ENCODE data around the gene HEXD. TPM values are rescaled to one million over a fixed set of nuclear protein-coding genes. Genes with fewer than 3 reads are reported as not detected.

HEXD gene
- total and polyA plus RNA-seq, 2 of the 8 experiments (the other 6 are each of a cell fraction or from before 2014, with no cell fraction given) = 20.6 to 21.8 TPM

- DNase-seq (ENCODE audit: low read depth in 1 of 2, low spot score in 2 of 2) (no peak), FAIRE-seq (no peak)
- Histone ChIP-seq H2AK5ac (ENCODE audit: low read depth, low read length) (no peak overlapping the region), H2BK12ac (ENCODE audit: low read depth, low read length) (no peak overlapping the region), H2BK15ac (ENCODE audit: low read length) (no peak overlapping the region), H3K56ac (replicated peaks; ENCODE audit: insufficient read length, low read depth, low read length) (no peak overlapping the region), H3K4me2 (ENCODE audit: insufficient read depth in 1 of 2, low read depth in 2 of 2, low read length in 2 of 2) (no peak overlapping the region), H3K79me2 (ENCODE audit: control insufficient read depth in 1 of 2, insufficient read depth in 2 of 2, low read length in 2 of 2) (no peaks in the 10 kb centered on the region), H2BK5ac (ENCODE audit: low read depth, low read length) (no peak overlapping the region), H2BK120ac (replicated peaks; ENCODE audit: low read depth, low read length) (no peak overlapping the region), H3K23me2 (ENCODE audit: low read depth, low read length) (no peaks in the 10 kb centered on the region), H3K27ac (ENCODE audit: low read depth, low read length) (no peak overlapping the region), H3K4ac (replicated peaks; ENCODE audit: insufficient read length, low read depth, low read length) (no peak overlapping the region), H2AFZ (ENCODE audit: low read length) (no peak overlapping the region), H4K5ac (ENCODE audit: insufficient read length, low read depth, low read length) (no peak overlapping the region), H2BK20ac (ENCODE audit: low read length) (no peak overlapping the region), H3K36me3 (ENCODE audit: control insufficient read depth in 2 of 4, insufficient read depth in 4 of 4, low read length in 3 of 4) (peaks cover 29 to 46% (median 35%) of the 10 kb centered on the region in 4 experiments), H3K9me3 (ENCODE audit: insufficient read depth in 2 of 2, low read depth in 1 of 2, low read length in 1 of 2) (no peaks in the 10 kb centered on the region), H4K91ac (replicated peaks; ENCODE audit: insufficient read length, low read length) (no peak overlapping the region), H3K18ac (ENCODE audit: extremely low read depth, low read length) (no peak overlapping the region), H3K9ac (replicated peaks in 1 of 4; ENCODE audit: extremely low read depth in 1 of 4, low read depth in 3 of 4, low read length in 3 of 4) (no peak overlapping the region), H3K4me1 (replicated peaks in 1 of 4; ENCODE audit: control insufficient read depth in 3 of 4, insufficient read depth in 4 of 4, low read length in 3 of 4) (no peaks in the 10 kb centered on the region), H3K4me3 (ENCODE audit: extremely low read depth in 1 of 4, insufficient read depth in 2 of 4, low read depth in 3 of 4, low read length in 4 of 4) (no peak overlapping the region), H3K23ac (ENCODE audit: insufficient read length) (no peak overlapping the region), H3K27me3 (replicated peaks in 1 of 4; ENCODE audit: control insufficient read depth in 3 of 4, extremely low read depth in 1 of 4, insufficient read depth in 3 of 4, low read length in 3 of 4) (no peaks in the 10 kb centered on the region), H3K79me1 (ENCODE audit: low read depth, low read length) (0 out of 2 replicates have a peak, but pooled peaks cover 2% of the 10 kb centered on the region), H3K14ac (ENCODE audit: insufficient read length) (no peak overlapping the region), H4K20me1 (replicated peaks in 1 of 2; ENCODE audit: control insufficient read depth in 1 of 2, insufficient read depth in 2 of 2, low read length in 2 of 2) (peaks cover 3 to 14% of the 10 kb centered on the region in 2 experiments), H4K8ac (ENCODE audit: extremely low read depth, insufficient read depth, low read length) (no peak overlapping the region)
- ChIA-PET CTCF (ENCODE audit: partially characterized antibody) (no interaction called here), POLR2A (ENCODE audit: partially characterized antibody) (no interaction called here)
- 90% methylated on average over 7 of the region's 7 CpGs; no CpG with 5 or more reads in 1 of the 2 experiments for WGBS, 2 experiments (ENCODE audit: extremely low coverage in 1 of 2, insufficient coverage in 1 of 2, insufficient read length in 1 of 2, insufficient replicate concordance in 2 of 2, low coverage in 1 of 2, low lambda C conversion rate in 2 of 2, missing lambda C conversion rate in 1 of 2)
- TF ChIP-seq RAD21 (IDR thresholded peaks at IDR 0.05 in 1 of 2, conservative IDR thresholded peaks at IDR 0.05 in 1 of 2; ENCODE audit: low read depth in 2 of 2, low read length in 2 of 2) = no peak
- TF ChIP-seq HDAC6 (IDR thresholded peaks at IDR 0.05; ENCODE audit: low read depth, low read length) = no peak
- no peak for TF ChIP-seq SIX5 (IDR thresholded peaks at IDR 0.05; ENCODE audit: low read depth, low read length)
- no peak for TF ChIP-seq HDAC2 (IDR thresholded peaks at IDR 0.05; ENCODE audit: borderline replicate concordance in 1 of 2, low read depth in 2 of 2, low read length in 2 of 2)
- TF ChIP-seq YY1 (IDR thresholded peaks at IDR 0.05; ENCODE audit: low read depth, low read length) = no peak
- TF ChIP-seq KDM5A (IDR thresholded peaks at IDR 0.05; ENCODE audit: low read length) = no peak
- TF ChIP-seq BACH1 (IDR thresholded peaks at IDR 0.05; ENCODE audit: low read length) = no peak
- TF ChIP-seq ASH2L (IDR thresholded peaks at IDR 0.05; ENCODE audit: low read length) = no peak
- no peak for TF ChIP-seq SIN3A (conservative IDR thresholded peaks at IDR 0.05 in 1 of 2, IDR thresholded peaks at IDR 0.05 in 1 of 2; ENCODE audit: low read depth in 1 of 2, low read length in 2 of 2)
- TF ChIP-seq GTF2F1 (IDR thresholded peaks at IDR 0.05; ENCODE audit: borderline replicate concordance, low read depth, low read length) = no peak
- TF ChIP-seq EP300 (IDR thresholded peaks at IDR 0.05; ENCODE audit: borderline replicate concordance in 1 of 2, low read depth in 2 of 2, low read length in 2 of 2) = no peak
- no peak for TF ChIP-seq CHD2 (IDR thresholded peaks at IDR 0.05; ENCODE audit: low read length)
- TF ChIP-seq POU5F1 (IDR thresholded peaks at IDR 0.05; ENCODE audit: low read depth, low read length) = no peak
- no peak for TF ChIP-seq POLR2A (IDR thresholded peaks at IDR 0.05; ENCODE audit: control extremely low read depth in 1 of 2, low read depth in 2 of 2, low read length in 2 of 2)
Measured at GRCh38 chr17:82465023-82465603, 47.0 kb downstream of the HEXD start.
